Activated naive CD4-positive, alpha-beta T cell (primary cell): ENCODE data around the gene FAH.
A peak's percentile ranks its signal among the peaks of the same experiment; 100 is the strongest.
"Not testable (repeated sequence)": the region's sequence is repeated elsewhere in the genome, so short reads cannot be mapped to it uniquely, and the experiment has no call there.

ENCODE experiments used
- DNase-seq, 4 experiments: peaks; one replicate each; lab custom pipeline; 2025; lab: John Stamatoyannopoulos, UW

Gene FAH

DNA sequence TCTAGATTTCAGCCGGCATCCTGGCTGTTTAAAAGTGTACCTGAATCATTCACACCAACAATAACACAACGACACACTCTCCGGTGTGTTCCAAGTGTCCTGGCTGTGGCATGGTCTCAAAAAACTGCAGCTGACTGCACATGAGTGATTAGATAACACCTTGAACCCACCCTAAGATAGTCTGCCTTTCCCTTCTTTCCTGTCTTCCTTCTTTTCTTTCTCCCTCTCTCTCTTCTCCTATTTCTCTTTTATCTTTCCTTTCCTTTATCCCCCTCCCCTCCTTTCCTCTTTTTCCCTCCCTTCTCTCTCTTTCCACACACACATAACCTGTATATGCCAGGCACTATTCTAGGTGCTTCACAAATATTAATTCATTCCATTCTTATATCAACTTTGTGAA is 1.2 kb upstream of the FAH start:
- DNase-seq, result no peak

DNA sequence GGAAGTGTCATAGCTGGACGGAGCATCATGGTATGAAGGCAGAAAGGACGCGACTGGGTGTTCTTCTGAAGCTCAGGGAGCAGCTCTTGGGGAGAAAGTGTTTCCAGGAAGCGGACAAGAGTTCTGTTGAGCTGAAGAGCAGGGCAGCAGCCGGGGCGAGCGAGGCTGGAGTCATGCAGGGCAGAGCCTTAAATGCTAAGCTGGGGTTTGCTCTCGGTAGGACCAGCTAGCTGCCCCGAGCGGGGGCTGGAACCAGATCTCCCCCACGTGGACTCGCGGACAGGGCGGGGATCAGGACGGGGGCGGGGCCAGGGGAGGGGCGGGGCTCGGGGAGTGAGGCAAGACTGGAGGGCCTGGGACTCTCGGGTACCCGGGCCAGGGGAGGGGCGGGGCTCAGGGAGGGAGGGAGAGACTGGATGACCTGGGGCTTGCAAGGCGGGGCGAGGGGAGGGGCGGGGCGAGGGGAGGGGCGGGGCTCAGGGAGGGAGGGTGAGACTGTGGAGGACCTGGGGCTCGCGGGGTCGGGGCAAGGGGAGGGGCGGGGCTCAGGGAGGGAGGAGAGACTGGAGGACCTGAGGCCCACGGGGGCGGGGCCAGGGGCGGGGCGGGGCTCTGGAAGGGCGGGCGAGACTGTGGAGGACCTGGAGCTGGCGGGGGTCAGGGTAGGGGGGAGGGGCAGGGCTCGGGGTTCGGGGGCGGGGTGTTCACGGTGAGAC is 461 bp upstream of the FAH start:
- DNase-seq, result peak; percentile 53 to 97 (median 82)

DNA sequence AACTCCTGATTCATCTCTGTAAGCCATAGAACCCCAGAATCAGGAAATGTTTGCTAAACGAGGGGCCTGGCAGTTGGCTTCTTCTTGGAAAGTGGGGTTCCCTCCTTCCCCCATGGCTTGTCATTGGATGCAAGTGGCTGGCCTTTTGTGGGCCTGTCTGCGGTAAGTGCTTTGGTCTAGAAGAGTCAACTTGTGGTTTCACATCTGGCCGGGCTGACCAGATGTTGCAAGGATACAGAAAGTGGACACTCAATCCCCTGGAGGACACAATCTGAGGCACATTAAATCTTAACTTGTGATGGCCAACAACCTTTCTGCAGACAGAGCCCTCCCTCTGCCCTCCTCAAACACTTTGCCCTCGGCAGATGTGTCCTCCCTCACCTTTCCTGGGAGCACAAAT is 1.1 kb downstream of the FAH start:
- DNase-seq, result no peak

- DNase-seq, result no peak
These were observed 1.5 kb downstream of the FAH start for GRCh38 chr15:80154336-80154735.

GRCh38 chr15:80155001-80155377 is 2.2 kb downstream of the FAH start:
- no peak for DNase-seq

- not testable (repeated sequence) for DNase-seq
These were observed 2.8 kb downstream of the FAH start for GRCh38 chr15:80155378-80156175.

- no peak for DNase-seq
These were observed 3.4 kb downstream of the FAH start for GRCh38 chr15:80156176-80156720.

- no peak for DNase-seq
These were observed 4.4 kb downstream of the FAH start for GRCh38 chr15:80157215-80157614.

GRCh38 chr15:80159301-80159700 is 6.5 kb downstream of the FAH start:
- no peak for DNase-seq

DNA sequence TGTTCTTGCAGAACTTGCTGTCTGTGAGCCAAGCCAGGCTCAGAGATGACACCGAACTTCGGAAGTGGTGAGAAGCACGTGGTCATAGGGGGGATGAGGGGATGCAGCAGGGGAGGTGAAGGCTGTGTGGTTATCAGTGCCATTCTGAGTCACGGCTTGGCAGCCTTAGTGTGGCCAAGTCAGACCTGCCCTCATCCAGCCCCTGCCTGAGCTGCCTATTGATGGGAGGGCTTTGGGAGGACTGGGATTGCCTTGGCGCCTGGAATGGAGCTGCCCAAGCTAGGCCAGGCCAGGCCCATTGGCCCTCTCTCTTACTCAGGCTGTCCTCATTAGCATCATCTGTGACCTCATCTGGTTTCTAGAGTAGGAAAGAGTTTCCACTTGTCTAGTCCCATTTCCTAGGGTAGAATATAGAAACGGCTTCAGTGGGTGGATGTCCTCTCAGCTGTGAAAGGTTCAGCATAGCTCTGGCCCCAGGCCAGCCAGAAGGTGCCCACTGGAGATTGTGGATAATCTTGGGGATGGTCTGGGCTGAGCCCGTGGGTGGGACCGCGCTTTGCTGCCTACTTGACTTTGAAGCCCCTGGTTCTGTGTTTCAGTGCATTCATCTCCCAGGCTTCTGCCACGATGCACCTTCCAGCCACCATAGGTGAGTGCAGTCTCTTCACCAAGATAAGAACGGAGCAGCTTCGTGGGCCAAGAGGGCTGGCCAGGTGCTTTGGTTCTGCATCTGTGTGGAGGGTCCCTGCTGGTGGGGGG is 7.2 kb downstream of the FAH start:
- DNase-seq, result no peak

DNA sequence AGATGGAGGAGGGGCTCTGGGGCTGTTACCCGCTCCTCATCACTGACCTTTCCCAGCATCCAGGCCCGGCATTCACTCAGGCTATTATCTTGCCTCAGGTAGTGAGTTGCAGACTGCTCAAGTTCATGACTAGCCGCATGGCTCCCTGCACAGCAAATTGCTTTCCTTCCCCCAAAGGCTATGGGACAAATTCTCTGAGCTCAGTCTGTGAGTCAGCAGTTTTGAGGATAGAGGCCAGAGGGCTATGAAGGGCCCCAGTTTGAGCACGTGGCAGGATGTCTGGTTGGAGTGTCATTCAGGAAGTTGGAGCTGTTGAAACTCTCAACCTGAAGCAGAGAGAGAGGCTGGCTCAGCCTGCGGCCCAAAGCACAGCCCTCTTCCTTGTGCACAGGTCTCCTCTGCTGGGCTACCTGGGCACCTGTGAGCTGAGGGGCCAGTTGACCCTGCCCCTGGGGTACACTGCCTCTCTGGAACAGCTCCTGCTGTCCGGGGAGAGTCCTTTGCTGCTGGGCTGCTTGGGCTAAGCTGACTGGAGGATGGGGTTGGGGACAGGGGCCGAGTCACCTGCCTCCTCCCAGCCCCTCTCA is 7.9 kb downstream of the FAH start:
- no peak for DNase-seq

DNA sequence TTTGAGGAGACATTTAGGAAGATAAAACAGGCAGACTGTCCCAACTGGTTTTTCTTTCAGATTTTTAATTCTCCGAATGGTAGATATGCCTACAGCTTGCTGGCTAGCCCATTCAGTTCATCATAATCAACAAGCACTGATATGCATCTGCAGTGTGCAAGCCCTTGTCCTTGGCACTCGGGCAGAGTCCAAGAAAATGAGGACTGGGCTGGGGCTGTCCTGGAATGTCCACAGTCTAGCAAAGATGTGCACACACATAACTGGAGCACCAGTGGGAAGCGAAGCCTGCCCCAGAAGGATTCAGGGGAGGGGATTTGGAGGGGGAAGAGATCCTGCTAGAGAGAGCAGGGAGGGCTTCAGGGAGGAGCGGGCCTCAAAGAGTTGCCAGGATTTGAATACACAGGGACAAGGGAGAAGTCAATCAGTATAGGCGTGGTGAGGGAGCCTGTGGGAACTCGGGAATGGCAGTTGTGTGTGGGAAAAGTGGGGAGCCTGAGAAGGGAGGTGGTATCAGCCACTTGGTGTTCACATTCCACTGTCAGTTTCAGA is 8.7 kb downstream of the FAH start:
- no peak for DNase-seq

GRCh38 chr15:80162059-80162554 is 9.3 kb downstream of the FAH start:
- no peak for DNase-seq

DNA sequence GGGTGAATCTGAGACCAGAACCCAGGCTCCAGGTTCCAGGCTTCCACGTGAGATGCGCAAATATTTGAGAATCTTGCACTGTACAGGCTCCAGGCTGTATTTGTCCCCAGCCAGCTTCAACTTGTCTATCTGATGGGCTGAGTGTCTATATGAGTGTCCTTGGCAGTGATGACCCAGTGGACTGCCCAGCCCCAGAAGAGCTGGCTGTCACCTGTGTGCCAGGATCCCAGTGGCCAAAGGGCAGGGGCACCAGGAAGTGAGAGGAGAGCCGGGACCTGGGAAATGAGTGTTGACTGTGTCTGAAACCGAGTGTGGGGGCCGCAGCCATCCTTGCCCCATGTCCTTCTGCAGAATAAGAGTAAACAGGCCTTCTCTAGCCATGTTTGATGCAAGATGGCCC is 10.4 kb downstream of the FAH start:
- DNase-seq, result no peak

DNA sequence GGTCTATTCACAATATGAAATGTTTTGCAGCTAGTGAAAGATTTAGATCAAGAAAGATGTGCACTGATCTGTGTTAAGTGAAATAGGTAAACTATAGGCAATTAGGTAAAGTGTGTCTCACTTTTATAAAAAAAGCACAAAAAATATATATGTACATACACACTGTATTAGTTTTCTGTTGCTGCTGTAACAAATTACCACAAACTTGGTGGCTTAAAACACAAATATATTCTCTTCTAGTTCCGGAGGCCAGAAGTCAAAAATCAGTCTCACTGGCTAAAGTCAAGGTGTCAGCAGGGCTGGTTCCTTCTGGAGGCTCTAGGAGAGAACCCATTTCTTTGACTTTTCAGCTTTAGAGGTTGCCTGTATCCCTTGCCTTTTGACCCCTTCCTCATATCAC is 11.1 kb downstream of the FAH start:
- no peak for DNase-seq

GRCh38 chr15:80167936-80168335 is 15.1 kb downstream of the FAH start:
- no peak for DNase-seq

DNA sequence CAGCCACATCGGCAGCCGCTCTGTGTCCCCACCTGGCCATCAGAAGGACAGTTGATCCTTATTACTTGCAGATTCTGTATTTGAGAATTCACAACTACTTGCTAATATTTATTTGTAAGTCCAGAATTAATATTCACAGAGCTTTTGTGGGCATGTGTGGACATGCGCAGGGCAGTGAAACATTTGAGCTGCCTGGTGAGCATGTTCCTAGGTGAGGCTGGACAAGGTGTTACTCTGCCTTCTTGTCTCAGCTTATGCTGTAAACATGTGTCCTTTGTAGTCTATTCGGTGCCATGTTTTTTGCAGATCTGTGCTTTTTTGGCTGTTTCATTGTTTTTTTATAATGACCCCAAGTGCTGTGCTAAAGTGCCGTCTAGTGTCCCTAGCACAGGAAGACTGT is 15.6 kb downstream of the FAH start:
- no peak for DNase-seq

- no peak for DNase-seq
These were observed 17.1 kb downstream of the FAH start for GRCh38 chr15:80169768-80170357.

GRCh38 chr15:80170596-80170995 is 17.8 kb downstream of the FAH start:
- no peak for DNase-seq

GRCh38 chr15:80171787-80172186 is 19.0 kb downstream of the FAH start:
- DNase-seq, result no peak

- no peak for DNase-seq
These were observed 19.6 kb downstream of the FAH start for GRCh38 chr15:80172401-80172800.
